ENCODE results near the gene MAP7D2.
"Not testable (repeated sequence)": the region's sequence is repeated elsewhere in the genome, so short reads cannot be mapped to it uniquely, and the experiment has no call there.

The MAP7D2 gene

DNA sequence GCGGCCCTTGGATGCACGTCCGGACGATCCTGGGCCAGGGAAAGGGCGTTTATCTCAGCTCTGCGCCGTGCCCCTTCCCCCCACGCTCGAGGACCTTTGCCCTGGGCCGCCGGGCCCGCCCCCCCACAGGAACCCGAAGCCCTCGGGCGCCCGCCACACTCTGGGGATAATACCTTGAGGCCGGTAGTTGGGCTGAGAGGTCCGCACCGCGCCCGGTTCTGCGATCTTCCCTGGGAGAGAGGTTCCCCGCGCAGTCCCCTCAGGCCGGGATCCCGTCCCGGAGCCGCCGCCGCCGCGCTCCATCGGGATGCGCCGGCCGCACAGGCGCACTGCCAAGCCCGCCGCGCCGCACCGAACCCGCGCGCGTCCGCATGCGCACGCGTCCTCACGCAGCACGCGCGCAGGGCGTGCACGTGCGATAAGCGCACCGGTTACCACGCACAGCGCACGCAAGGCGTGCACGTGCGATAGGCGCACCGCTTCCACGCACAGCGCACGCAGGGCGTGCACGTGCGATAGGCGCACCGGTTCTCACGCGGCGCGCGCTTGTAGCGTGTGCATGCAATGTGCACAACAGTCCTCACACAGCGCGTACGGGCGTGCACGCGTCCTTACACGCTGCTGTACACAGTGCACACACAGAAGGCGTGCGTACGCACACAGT is at the start of gene MAP7D2:
MAP7D2 (minus strand) TSS at position 331 of the 664 bp plus-strand sequence; CDS start at position 303, 28 bp downstream.
- no peak for DNase-seq

- not testable (repeated sequence) for DNase-seq
These were observed 45.8 kb upstream of the MAP7D2 start for GRCh38 chrX:20162516-20162915.

- DNase-seq = no peak
These were observed 43.2 kb upstream of the MAP7D2 start for GRCh38 chrX:20159797-20160385.

- no peak for DNase-seq
These were observed 35.0 kb upstream of the MAP7D2 start for GRCh38 chrX:20151689-20152088.

DNA sequence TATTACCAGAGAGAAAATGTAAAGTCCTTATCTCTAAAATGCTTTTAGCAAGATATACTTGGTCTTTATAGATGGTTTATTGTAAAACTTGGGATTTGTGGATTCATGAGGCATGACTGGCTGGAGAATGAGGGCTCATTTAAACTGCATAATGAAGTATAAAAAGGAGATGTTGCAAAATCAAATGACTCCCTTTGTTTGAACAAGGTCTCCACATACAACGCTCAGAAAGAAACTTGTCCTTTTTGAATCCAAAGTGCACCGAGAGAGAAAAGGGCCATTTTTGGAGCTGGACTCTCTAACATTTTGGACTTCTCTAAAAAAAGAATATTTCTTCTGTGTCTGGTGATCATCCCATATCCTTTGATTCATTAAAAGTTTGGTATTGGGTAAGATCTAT is 32.6 kb upstream of the MAP7D2 start:
- DNase-seq = no peak

GRCh38 chrX:20147561-20147960 is 30.9 kb upstream of the MAP7D2 start:
- no peak for DNase-seq

DNA sequence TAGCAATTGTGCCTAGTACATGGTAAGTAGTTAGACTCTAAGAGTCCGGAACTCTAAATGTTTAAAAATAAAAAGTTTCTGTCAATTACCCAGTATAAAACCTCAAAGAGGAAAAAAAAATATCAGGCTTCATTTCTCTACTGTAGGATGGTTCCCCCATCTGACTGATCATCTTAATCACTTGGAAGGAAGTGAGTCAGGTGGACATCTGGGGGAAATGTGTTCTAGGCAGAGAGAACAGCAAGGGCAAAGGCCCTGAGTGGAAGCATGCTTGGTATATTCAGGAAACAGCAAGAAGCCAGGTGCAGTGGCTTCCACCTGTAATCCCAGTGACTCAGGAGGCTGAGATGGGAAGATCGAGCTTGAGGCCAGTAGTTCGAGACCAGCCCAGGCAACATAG is 27.8 kb upstream of the MAP7D2 start:
- no peak for DNase-seq

DNA sequence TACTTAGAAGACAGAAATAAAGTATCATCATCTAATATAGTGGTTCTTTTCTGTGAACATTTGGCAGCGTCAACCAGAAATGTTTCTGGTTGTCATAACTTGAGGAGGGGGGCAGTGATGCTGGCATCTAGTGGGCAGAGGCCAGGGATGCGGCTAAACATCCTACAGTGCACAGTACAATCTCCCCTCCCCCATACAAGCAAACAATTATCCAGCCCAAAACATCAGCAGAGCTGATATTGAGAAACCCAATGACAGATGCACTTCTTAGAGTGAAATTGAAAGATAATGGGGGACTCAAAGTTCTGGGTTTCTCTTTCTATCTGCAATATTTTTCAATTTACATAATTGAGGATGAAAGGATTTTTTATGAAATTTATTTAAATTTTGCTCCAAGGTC is 26.9 kb upstream of the MAP7D2 start:
- no peak for DNase-seq

- no peak for DNase-seq
These were observed 26.4 kb upstream of the MAP7D2 start for GRCh38 chrX:20143111-20143510.

GRCh38 chrX:20141281-20142220 is 24.8 kb upstream of the MAP7D2 start, which contains the start of gene EIF1AX:
Gene EIF1AX (minus strand): TSS chrX:20141838. CDS start chrX:20141640, 198 bp downstream.
- peak; percentile 97 for DNase-seq

DNA sequence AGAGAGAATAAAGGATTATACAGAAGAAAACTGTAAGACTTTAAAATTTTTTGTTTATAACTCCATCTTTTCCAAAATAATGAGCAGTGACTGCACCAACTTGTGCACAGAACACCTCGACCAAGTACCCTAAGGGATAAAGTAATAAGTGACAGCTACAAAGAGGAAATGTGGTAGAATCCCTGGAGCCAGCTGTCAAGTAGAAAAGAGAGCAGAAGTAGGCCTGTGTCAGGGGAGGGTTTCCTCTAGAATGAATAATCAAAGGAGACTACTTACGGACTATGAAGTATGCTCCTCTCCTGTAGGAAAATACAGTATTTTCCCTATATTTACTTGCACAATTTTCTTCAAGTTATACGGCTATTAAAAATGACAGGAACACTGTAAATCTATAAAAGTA is 23.7 kb upstream of the MAP7D2 start:
- DNase-seq = no peak

DNA sequence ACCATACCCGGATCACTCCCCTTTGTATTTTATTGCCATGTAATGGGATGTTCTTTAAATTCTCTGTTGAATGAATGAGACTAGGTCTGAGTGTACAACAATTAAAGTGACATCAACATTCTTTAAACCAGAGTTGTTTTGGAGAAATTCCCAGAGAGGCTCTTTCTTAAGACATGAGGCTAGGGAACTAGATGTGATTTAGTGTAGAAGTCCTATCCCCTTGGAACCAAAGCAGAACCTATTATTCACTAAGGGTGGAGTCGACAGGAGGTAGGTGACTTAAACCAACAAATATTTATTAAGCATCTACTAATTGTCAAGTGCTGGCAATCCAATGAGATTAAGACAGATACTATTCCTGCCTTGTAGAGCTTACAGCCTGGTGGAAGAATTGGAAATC is 23.3 kb upstream of the MAP7D2 start:
- DNase-seq = no peak

DNA sequence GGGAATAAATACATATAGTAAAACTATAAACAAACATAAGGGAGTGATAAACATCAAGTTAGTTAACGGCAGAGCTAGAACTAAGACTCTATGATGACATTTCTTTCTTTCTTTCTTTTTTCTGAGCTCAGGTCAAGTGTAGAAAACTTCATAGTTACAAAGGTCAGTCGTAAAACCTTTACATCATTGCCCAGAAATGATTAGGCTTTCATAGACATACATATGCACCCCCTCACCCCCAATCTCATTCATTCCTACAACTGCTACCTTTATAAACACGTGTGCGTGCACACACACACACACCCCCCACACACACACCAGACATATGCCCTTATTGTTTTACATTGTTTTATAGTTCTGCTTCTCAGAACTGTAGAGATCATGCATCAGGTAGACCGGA is 19.2 kb upstream of the MAP7D2 start:
- no peak for DNase-seq

- no peak for DNase-seq
These were observed 16.0 kb upstream of the MAP7D2 start for GRCh38 chrX:20132666-20133065.

DNA sequence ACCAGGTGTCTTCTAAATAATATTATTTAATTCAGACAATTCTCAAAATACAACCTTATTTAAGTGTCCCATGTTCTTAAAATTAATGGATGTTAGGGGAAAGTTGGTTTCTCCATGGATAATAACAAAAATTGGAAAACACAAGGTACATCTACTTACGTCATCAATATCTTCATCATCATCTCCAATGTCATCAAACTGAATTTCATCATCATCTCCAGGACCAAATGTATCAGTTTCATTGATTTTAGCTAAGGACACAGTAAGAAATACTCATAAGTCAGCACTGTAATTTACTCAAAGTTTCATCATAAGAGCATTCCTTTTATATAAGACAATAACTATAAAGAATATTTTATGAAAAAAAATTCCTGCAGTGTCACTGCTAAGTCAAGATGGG is 13.7 kb upstream of the MAP7D2 start:
- no peak for DNase-seq

DNA sequence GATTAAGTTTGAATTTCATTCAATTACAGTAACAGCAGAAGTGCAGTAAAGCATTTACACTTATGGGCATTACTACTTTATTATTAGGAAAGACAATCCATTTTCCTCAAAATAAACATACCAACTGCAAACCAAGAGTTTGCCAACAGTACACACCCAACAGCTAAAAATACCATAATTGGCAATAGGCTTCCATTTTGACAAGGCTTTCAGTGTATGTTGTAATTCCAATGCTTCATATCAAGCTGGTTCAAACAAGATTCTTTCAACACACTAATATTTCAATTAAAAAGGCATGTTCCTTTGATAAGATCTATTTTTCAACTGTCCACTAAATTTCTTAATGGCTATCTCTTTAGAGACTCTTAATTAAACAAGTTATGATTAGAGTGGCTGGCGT is 12.8 kb upstream of the MAP7D2 start:
- no peak for DNase-seq

DNA sequence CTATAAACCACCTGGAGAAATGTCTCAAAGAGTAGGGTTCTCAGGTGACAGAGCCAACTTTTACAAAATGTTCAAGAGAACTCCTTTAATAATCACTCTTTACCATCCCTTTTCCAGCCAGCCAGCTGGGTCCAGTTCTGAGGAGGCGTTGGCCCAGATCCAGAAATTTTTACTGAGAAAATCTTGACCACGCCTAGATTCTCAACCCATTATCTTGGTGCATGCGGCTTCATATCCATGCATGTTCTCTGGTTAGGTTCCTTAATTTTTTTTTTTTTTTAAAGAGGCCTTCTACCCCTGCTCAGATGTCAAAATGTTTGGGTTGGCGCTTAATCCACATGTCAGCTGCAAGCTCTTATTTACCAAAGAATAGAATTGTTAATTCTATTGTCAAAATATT is 12.0 kb upstream of the MAP7D2 start:
- no peak for DNase-seq

GRCh38 chrX:20127440-20127839 is 10.7 kb upstream of the MAP7D2 start:
- not testable (repeated sequence) for DNase-seq

DNA sequence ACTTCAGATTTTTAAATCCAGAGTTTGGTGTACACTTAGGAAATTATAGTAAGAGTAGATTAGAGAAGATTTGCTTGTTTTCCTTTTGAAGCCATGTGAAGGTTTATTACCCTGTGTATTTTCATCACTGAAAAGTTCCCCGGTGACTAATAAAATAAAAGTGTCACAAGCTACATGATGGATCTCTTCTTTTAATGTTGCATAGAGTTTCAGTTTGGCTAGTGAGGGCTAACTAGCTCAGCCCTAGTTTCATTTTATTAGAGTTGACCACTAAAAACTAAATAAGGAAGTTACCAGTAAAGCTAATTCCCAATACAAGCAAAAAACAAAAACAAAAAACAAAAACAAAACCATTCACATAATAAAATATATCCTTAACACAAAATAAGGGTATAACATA is 10.1 kb upstream of the MAP7D2 start:
- DNase-seq = not testable (repeated sequence)

GRCh38 chrX:20124964-20125363 is 8.3 kb upstream of the MAP7D2 start:
- no peak for DNase-seq

GRCh38 chrX:20118065-20118824 is 1.5 kb upstream of the MAP7D2 start:
- no peak for DNase-seq

GRCh38 chrX:20116087-20116576 is 575 bp downstream of the MAP7D2 start:
- no peak for DNase-seq
